GM12891 (cell line): ENCODE results near the gene C12orf57.

Experiments used
- DNase-seq: peaks from one replicate; pipeline ENCODE4 v3.0.0; 2011; ENCODE audit warnings: low spot score; ENCODE audit not compliant: insufficient read length
- FAIRE-seq: peaks from 2 replicates; lab custom pipeline; 2011; peaks lifted over from hg19 to GRCh38; lab: Jason Lieb, UNC
- PAX5 ChIP-seq: IDR thresholded peaks from 2 replicates; pipeline ENCODE4 v1.6.1; 2011; ENCODE audit warnings: low read length, moderate library complexity, mild to moderate bottlenecking; ENCODE audit not compliant: insufficient read depth, severe bottlenecking
- POLR2A ChIP-seq: IDR thresholded peaks from 2 replicates; pipeline ENCODE4 v1.6.1; 2011; ENCODE audit warnings: low read depth, low read length, control low read depth
- POLR2AphosphoS5 ChIP-seq: IDR thresholded peaks from 2 replicates; pipeline ENCODE4 v1.6.1; 2011; ENCODE audit warnings: low read depth, low read length, control low read depth
- POU2F2 ChIP-seq: IDR thresholded peaks from 2 replicates; pipeline ENCODE4 v1.6.1; 2011; ENCODE audit warnings: low read depth, mild to moderate bottlenecking, control low read depth, low read length, moderate library complexity
- SPI1 ChIP-seq: IDR thresholded peaks from 2 replicates; pipeline ENCODE4 v1.6.1; 2011; ENCODE audit warnings: low read depth, low read length, control low read depth
- TAF1 ChIP-seq: IDR thresholded peaks from 2 replicates; pipeline ENCODE4 v1.6.1; 2011; ENCODE audit warnings: low read depth, low read length, control low read depth

C12orf57 gene

DNA sequence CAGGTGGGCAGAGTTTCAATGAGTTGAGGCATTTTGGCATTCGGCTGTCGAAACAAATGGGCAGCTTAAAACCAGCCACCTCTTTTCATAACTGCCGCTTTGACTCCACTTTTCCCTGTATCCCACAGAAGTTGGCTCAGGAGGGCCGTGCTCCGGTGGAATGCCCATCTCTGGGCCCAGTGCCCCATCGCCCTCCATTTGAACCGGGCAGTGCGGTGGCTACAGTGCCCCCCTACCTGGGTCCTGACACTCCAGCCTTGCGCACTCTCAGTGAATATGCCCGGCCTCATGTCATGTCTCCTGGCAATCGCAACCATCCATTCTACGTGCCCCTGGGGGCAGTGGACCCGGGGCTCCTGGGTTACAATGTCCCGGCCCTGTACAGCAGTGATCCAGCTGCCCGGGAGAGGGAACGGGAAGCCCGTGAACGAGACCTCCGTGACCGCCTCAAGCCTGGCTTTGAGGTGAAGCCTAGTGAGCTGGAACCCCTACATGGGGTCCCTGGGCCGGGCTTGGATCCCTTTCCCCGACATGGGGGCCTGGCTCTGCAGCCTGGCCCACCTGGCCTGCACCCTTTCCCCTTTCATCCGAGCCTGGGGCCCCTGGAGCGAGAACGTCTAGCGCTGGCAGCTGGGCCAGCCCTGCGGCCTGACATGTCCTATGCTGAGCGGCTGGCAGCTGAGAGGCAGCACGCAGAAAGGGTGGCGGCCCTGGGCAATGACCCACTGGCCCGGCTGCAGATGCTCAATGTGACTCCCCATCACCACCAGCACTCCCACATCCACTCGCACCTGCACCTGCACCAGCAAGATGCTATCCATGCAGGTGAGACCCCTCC is 5.2 kb upstream of the C12orf57 start:
- TF ChIP-seq POLR2AphosphoS5 (no peak), POLR2A (no peak; the same call in 1 of the 2 replicates), POU2F2 (no peak), SPI1 (no peak), PAX5 (no peak), TAF1 (no peak)
- no peak for FAIRE-seq
- no peak for DNase-seq

DNA sequence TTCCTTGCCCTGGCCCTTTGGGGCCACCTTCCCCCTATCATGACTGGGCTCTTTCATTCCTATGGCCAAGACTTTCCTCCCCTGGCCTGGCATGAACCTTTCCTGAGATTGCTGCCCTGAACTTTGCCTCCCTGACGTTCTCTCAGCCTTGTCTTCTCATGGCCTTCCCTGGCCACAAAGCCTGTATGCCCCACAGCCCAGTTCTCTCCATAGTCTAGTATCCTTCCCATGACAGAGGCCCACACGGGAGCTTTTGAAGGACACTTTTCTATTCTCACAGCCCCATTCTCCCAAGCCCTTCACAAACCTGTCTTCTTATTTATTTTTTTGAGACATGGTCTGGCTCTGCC is 4.7 kb upstream of the C12orf57 start:
- no peak for FAIRE-seq
- TF ChIP-seq PAX5 (no peak), TAF1 (no peak), POLR2AphosphoS5 (no peak), POLR2A (no peak), POU2F2 (no peak), SPI1 (no peak)

DNA sequence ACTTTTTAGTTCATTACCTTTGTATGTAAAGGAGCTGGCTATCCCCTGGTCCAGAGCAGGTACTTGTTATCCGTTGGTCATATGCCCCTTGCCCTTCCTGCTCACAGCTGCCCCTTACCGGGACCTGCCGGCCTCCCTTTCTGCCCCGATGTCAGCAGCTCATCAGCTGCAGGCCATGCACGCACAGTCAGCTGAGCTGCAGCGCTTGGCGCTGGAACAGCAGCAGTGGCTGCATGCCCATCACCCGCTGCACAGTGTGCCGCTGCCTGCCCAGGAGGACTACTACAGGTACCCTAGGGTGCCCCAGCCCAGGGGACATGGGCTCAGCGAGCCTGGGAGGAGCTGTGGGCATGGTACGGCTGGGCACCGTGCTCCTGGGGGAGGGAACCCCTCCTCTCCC is 2.6 kb upstream of the C12orf57 start:
- DNase-seq (no peak), FAIRE-seq (no peak)
- TF ChIP-seq PAX5 (no peak), POU2F2 (no peak), TAF1 (no peak), SPI1 (no peak), POLR2A (no peak), POLR2AphosphoS5 (no peak)

More for the DNA sequence above, 4.7 kb upstream of the C12orf57 start:
- DNase-seq = no peak

DNA sequence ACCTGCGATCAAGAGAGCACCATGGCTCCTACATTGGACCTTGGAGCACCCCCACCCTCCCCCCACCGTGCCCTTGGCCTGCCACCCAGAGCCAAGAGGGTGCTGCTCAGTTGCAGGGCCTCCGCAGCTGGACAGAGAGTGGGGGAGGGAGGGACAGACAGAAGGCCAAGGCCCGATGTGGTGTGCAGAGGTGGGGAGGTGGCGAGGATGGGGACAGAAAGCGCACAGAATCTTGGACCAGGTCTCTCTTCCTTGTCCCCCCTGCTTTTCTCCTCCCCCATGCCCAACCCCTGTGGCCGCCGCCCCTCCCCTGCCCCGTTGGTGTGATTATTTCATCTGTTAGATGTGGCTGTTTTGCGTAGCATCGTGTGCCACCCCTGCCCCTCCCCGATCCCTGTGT is 2.0 kb upstream of the C12orf57 start:
- TF ChIP-seq POLR2A (no peak), POU2F2 (no peak), POLR2AphosphoS5 (no peak), TAF1 (no peak), PAX5 (no peak), SPI1 (no peak)
- DNase-seq (no peak), FAIRE-seq (no peak)

DNA sequence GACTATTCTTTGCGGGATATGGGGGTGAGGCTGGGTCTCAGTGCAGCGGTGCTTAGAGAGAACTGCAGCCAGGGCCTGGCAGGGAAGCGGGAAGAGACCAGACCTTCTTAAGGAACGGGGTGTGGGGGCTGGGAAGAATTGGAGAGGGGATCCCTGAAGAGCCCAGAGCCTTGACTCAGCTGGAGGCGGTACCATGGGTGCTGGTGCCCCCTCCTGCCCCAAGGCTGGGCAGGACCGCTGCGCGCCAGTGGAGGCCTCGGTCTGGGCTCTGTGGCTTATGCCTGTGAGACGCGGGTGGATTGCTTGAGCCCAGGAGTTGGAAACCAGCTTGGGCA is 1.5 kb upstream of the C12orf57 start:
- DNase-seq = no peak
- TF ChIP-seq POLR2A (no peak), POLR2AphosphoS5 (no peak), TAF1 (no peak), PAX5 (no peak), SPI1 (no peak), POU2F2 (no peak)
- FAIRE-seq = no peak

DNA sequence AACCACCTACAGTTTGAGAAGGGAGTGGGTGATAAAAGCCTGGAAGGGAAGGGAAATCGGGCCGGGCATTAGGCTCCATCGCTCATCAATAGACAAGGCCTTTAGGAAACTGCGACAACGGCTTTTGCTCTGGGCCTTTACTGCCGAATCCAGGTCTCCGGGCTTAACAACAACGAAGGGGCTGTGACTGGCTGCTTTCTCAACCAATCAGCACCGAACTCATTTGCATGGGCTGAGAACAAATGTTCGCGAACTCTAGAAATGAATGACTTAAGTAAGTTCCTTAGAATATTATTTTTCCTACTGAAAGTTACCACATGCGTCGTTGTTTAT is 467 bp upstream of the C12orf57 start:
- DNase-seq (peak; percentile 90), FAIRE-seq (no peak)
- TF ChIP-seq POLR2A (no peak), PAX5 (no peak), TAF1 (no peak), POLR2AphosphoS5 (no peak), POU2F2 (peak; percentile 51; the same call in 1 of the 2 replicates), SPI1 (no peak)

DNA sequence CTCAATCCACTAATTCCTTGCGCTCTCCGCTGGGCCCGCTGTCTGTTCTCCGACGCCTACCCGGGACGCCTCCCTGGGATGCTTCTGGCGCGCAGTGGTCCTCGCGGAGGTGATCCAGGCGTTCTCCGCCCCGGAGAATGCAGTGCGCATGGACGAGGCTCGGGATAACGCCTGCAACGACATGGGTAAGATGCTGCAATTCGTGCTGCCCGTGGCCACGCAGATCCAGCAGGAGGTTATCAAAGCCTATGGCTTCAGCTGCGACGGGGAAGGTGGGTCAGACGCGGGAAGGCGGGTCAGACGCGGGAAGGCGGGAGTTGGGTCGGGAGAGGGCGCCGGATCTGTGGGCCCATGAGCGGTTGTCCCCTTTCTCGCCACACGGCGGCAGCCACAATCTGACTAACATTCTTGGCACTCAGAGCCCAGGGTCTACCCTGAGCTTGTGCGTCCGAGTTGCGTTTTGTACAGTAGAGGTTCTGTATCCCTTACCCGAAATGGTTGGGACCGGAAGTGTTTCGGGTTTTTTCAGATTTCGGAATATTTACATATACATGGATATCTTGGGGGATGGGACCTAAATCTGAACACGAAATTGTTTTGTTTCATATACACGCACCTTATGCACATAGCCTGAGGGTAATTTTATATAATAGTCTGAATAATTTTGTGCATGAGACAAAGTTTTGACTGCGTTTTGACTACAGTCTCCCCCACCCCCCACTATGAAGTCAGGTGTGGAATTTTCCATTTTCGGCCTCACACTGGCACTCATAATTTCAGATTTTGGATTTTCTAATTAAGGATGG is 762 bp downstream of the C12orf57 start:
- peak; percentile 73 for DNase-seq
- TF ChIP-seq TAF1 = no peak
- TF ChIP-seq POU2F2 = peak; percentile 41; the same call in 1 of the 2 replicates
- peak; percentile 93 for FAIRE-seq

DNA sequence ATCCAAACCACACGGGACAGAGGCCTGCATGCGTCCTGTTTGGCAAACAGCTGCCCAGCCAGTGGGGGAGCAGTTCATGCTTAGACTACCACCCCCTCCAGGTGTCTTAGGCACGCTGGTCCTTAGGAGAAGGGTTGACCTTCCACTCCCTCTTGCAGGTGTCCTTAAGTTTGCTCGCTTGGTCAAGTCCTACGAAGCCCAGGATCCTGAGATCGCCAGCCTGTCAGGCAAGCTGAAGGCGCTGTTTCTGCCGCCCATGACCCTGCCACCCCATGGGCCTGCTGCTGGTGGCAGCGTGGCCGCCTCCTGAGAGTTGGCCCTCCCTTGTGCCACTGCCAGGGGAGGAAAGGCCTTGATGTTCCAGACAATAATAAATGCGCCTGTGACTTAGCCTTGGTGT is 1.8 kb downstream of the C12orf57 start:
- FAIRE-seq = no peak
- DNase-seq = no peak
- TF ChIP-seq POU2F2 (no peak), PAX5 (no peak), POLR2AphosphoS5 (no peak), SPI1 (no peak), POLR2A (no peak; the same call in none of the 2 replicates), TAF1 (no peak)

DNA sequence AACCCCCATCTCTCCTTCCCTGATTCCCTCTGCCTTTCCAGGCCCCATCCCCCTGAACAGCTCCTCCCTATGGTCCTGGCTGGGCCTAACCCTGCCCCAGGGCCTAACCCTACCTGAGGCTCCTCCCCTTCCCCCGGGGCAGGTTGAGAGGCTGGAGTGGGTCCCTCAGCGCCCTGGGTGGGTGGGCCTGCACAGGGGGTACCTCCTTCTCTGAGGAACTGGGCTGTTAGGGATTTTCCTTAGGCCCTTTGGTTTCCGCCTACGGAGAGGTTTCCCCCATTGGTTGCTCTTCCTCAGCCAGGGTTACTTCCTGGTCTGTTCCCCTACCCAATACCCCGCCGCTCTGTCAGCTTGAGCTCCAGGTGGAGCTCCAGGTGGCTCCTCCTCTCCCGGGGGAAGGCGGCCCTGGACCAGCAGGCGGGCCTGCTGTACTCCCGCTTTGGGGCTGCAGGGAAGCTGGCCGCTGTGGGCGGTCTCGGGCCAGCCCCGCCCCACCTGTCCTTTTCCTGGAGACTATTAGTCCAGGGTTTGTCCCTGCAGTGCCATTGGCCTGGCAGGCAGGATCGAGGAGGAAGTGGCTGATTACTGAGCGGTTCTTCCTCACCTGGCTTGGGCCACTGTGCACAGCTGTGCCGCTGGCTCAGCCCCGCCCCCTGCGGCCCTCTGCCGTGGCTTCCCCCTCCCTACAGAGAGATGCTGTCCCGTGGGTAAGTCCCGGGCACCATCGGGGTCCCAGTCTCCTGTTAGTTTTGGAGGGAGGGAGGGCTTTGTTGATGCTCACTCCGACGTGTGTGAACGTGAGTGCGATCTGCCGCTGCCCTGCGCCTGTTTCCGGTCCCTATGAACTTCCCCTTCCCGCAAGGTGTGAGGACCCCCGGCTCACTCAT is 2.5 kb downstream of the C12orf57 start:
- DNase-seq = no peak
- TF ChIP-seq POU2F2 (peak; percentile 78), PAX5 (no peak), SPI1 (peak; percentile 62), POLR2A (peak; percentile 40; the same call in 1 of the 2 replicates), TAF1 (no peak), POLR2AphosphoS5 (peak; percentile 59)
- peak; percentile 94 for FAIRE-seq
